ENCODE results near the gene ULK4.

GRCh38 chr3:41565003-41565402 is 396.9 kb downstream of the ULK4 start:
- TF ChIP-seq CTCF (IDR thresholded peaks at IDR 0.05) = no peak
- TF ChIP-seq POLR2A (IDR thresholded peaks at IDR 0.05) = no peak

All from lower leg skin (tissue), 3 donors.